GM21717 (cell line): Measurements from ENCODE around the gene SPATA33.
A peak's percentile ranks its signal among the peaks of the same experiment; 100 is the strongest.
"Not testable (repeated sequence)": the region's sequence is repeated elsewhere in the genome, so short reads cannot be mapped to it uniquely, and the experiment has no call there.

Experiments
- ATAC-seq: cut with Tn5 transposase; IDR thresholded peaks from one replicate; pipeline ENCODE4 v1.9.1; 2021; ENCODE audit warnings: mild to moderate bottlenecking, moderate library complexity; ENCODE audit not compliant: unreplicated experiment

Gene SPATA33

GRCh38 chr16:89658221-89658879 lies 714 bp downstream of the SPATA33 start:
- peak; percentile 12 for ATAC-seq

GRCh38 chr16:89660146-89660545 lies 2.5 kb downstream of the SPATA33 start:
- ATAC-seq = no peak

GRCh38 chr16:89661215-89661614 lies 3.6 kb downstream of the SPATA33 start:
- ATAC-seq = no peak

- not testable (repeated sequence) for ATAC-seq
Observed at GRCh38 chr16:89664238-89664637, 6.6 kb downstream of the SPATA33 start.

GRCh38 chr16:89667000-89667399 lies 9.4 kb downstream of the SPATA33 start:
- not testable (repeated sequence) for ATAC-seq

- ATAC-seq = no peak
Observed at GRCh38 chr16:89667633-89668032, 10.0 kb downstream of the SPATA33 start.

GRCh38 chr16:89668790-89669158 lies 11.1 kb downstream of the SPATA33 start:
- no peak for ATAC-seq

- ATAC-seq = no peak
Observed at GRCh38 chr16:89669755-89670154, 12.1 kb downstream of the SPATA33 start.

- no peak for ATAC-seq
Observed at GRCh38 chr16:89670496-89671431, 13.1 kb downstream of the SPATA33 start.

- not testable (repeated sequence) for ATAC-seq
Observed at GRCh38 chr16:89671565-89671964, 13.9 kb downstream of the SPATA33 start.

- no peak for ATAC-seq
Observed at GRCh38 chr16:89672177-89672941, 14.7 kb downstream of the SPATA33 start.

GRCh38 chr16:89678258-89678657 lies 20.6 kb downstream of the SPATA33 start:
- ATAC-seq = no peak

- ATAC-seq = no peak
Observed at GRCh38 chr16:89685916-89686315, 28.3 kb downstream of the SPATA33 start.

GRCh38 chr16:89686520-89687091 lies 29.0 kb downstream of the SPATA33 start, which contains the start of gene CDK10:
Gene CDK10, plus strand, starts transcription at chr16:89686689. Its CDS starts 22 bp downstream, at chr16:89686711.
- ATAC-seq = peak; percentile 69

GRCh38 chr16:89687092-89687940 lies 29.7 kb downstream of the SPATA33 start:
- peak; percentile 22 for ATAC-seq

- no peak for ATAC-seq
Observed at GRCh38 chr16:89688395-89688794, 30.8 kb downstream of the SPATA33 start.

GRCh38 chr16:89689142-89689541 lies 31.5 kb downstream of the SPATA33 start:
- no peak for ATAC-seq

- not testable (repeated sequence) for ATAC-seq
Observed at GRCh38 chr16:89689621-89690020, 32.0 kb downstream of the SPATA33 start.

- ATAC-seq = no peak
Observed at GRCh38 chr16:89690392-89690901, 32.8 kb downstream of the SPATA33 start.
